Fibroblast of skin of right quadriceps (primary cell): Measurements from ENCODE around the gene TTC7B.

ENCODE experiments used
- DNase-seq: peaks from one replicate; pipeline ENCODE4 v3.0.0-alpha.2; 2013

Gene TTC7B

DNA sequence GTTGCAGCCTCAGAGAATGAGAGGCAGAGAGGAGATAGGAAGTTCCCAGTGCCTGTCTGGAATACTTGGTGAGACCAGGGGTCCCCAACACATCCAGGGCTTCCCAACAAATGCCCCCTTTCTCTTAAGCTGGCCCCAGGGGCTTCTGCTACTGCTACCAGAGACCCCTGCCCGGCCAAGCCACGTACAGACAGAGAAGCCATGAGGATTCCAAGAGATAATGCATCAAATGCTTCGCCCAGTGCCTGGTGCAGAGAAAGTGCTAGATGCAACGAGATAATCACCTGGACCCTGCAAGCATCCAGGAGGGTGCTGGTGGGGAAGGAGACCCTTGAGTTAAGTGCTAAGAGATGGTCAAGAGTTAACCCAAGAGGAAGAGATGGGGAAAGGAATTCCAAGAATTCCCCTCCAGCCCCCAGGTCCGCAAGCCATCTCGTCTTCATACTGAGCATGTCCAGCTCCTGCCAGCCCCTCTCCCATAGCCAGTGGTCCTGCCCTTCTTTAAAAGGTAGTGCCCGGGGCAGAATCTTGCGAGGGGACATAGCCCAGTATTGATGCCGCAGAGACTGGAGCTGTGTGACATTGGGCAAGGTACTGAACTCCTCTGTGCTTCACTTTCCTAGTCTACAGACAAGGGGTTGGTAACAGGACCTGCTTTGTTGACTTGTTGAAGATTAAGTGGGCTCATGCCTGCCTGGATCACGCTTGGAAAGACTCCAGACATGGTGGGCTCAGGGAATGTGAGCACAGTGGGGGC lies 316.1 kb downstream of the TTC7B start:
- DNase-seq: no peak

- DNase-seq: no peak
Observed at GRCh38 chr14:90499121-90499520, 317.1 kb downstream of the TTC7B start.

DNA sequence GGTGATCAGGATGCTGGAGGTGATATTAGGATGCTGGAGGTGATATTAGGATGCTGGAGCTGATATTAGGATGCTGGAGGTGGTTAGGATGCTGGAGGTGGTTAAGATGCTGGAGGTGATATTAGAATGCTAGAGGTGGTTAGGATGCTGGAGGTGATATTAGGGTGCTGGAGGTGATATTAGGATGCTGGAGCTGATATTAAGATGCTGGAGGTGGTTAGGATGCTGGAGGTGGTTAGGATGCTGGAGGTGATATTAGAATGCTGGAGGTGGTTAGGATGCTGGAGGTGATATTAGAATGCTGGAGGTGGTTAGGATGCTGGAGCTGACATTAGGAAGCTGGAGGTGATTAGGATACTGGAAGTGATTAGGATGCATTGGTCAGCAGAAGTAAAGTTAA lies 318.0 kb downstream of the TTC7B start:
- DNase-seq: no peak

DNA sequence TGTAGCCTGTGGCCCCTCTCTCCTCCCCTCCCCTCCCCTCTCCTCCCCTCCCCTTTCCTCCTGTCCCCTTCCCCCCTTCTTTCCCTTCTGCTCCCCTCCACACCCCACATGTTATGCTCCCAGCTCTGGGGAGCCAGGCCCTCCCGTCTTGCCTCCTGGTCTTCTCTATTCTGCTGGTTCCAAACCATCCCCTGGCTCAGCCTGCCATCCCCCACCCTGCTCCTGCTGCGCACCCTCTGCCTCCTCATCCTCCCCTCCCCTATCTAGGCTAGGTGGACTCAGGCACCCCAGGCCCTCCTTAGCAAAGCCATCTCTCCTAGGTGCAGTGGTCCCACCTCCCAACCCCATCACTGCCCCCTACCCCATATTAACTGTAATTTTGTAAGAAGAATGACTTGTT lies 319.9 kb downstream of the TTC7B start:
- DNase-seq: no peak

- peak; percentile 66 for DNase-seq
Observed at GRCh38 chr14:90495357-90496276, 320.6 kb downstream of the TTC7B start.

GRCh38 chr14:90491911-90492531 lies 324.2 kb downstream of the TTC7B start:
- peak; percentile 34 for DNase-seq

DNA sequence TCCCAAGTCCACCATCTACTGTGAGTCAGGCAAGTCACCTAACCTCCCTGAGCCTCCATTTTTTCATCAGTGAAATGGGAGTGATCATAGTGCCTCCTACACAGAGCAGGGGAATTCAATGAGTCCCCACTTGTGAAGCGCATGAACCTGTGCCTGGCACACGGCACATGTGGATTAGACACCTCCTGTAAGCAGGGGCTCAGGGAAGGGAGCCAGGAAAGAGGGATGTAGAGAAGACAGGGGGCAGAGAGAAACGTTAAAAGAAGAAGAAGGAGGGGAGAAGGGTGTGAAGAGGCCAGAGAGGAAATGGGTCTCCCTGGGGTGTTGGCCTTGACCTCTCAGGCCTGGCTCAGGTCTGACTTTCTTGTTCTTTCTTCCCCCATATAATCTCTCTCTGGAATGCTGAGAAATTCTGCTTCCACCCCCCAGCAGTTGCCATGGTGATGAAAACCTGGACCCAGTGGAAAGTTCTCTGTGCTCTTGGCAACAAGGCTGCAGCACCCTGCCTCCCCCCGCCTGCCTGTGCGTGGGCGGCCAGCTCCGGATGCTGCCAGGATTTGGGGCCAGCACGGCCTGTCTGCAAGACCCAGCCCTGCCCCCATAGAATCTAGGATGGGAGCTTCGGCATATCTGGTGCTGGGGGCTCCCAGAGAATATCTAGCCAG lies 324.9 kb downstream of the TTC7B start:
- peak; percentile 72 for DNase-seq

- DNase-seq: no peak
Observed at GRCh38 chr14:90490720-90491050, 325.5 kb downstream of the TTC7B start.

DNA sequence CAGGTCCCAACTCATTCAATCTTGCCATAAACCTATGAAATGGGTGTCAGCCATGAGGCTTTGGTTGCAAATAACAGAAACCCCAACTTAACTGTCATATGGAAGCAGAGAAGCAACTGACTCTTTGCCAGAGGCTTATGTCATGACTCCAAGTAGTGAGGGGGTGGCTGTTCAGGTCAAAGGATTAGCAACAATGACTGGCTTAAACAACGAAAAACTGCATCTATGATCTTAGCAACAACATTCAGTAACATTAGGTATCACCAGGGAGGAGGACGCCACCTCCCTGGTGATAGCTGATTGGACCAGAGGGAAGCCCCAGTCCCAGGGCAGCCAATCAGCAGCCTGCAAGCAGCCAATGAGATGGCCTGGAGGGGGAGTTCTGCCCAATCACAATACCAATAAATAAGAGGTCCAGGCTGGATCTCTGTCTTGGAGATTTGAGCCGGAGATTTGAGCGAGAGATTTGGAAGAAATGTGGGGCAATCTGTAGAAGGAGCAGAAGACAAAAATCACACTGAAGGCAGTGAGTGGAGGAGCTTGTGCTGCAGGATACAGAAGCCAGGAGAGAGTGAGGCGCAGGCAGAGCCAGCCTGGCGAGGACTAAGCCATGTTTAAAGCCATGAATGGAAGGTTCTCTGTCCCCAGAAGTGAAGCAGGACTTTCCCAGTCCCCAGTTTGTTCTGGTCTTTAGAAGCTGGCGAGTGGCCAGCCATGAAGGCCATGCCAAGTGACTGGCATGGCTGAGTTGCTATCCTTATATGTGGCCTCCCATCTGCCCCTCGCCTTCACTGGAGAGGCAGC lies 326.1 kb downstream of the TTC7B start:
- DNase-seq: no peak

DNA sequence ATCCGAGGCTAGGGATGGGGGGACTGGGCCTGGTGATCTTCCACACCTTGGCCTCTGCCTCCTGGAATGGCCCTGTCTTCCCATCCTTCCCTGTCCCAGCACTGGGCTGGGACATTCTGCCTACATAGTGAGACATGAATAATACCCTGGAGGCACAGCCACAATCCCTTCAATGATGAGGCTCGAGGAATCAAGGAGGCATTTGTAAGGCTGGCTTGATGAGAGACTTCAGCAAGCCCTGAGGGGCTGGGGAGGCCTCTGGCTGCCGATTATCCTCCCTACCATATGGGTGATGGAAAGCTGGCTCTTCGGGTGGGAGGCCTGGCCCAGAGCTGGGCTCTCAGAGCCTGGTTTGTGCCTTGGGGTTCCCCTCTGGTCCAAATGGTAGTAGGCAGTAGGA lies 326.9 kb downstream of the TTC7B start:
- no peak for DNase-seq

- DNase-seq: no peak
Observed at GRCh38 chr14:90488256-90488655, 328.0 kb downstream of the TTC7B start.

GRCh38 chr14:90487462-90487861 lies 328.8 kb downstream of the TTC7B start:
- no peak for DNase-seq

DNA sequence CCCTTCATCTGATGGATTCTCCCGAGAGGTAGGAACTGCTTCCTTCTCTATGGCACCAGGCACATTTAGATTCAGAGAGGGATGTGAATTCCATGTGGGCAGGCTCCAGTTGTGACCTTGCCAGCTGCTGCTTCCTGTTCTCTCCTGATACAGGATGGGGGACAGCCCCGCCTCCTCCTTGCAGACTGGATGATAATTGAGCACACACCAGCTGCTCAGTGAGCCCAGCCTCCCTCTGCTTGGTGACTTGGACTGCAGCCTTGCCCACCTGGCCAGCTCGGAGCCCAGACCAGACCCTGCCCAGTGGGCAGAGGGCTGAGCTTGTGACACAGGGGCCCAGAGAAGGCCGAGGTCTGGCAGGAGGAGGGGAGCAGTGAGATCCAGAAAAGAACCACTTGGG lies 329.2 kb downstream of the TTC7B start:
- no peak for DNase-seq

GRCh38 chr14:90484291-90484690 lies 331.9 kb downstream of the TTC7B start:
- no peak for DNase-seq

DNA sequence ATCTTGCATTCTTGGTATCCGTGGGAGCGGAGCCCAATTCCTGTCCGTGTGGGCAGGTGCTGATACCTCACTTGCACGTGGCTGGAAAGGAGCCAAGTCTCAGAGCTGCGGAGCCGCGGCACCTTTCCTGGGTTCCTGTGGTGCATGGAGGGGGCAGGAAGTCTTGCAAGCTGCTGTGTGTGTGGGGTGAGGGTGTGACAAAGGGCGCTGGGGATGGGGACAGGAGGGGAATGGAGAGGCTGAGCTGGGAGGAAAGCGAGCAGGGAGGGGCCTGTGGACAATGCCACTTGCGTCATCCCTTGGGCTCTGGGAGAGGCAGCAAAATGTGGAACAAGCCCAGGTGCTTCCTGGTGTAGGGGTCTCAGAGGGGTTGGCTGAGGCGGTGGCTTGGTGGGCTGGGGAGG lies 332.7 kb downstream of the TTC7B start:
- DNase-seq: no peak

- DNase-seq: no peak
Observed at GRCh38 chr14:90483117-90483516, 333.1 kb downstream of the TTC7B start.

DNA sequence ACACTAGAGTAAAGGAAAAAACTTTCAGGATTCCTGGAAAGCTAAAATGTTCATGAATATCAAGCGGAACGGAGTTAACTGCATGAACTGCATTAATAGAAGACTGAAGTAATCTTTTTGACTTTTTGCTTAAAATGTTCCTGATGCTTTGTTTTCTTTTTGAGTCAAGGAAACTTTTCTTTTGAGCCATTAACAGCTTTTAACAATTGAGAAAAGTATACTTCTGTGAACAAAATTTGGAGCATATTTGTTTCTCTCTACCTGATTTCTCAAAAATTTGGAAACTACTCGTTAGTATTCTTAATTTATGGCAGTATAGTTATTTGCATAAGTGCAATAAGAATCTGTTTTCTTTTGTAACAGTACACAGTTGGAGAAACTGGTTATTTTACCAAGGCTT lies 340.9 kb downstream of the TTC7B start:
- DNase-seq: no peak
